Pulmonary artery endothelial cell (primary cell): ENCODE measurements around the gene PRAC1. TPM values are rescaled to one million over a fixed set of nuclear protein-coding genes. Genes with fewer than 3 reads are reported as not detected.
A peak's percentile ranks its signal among the peaks of the same experiment; 100 is the strongest.
"Not testable (repeated sequence)": the region's sequence is repeated elsewhere in the genome, so short reads cannot be mapped to it uniquely, and the experiment has no call there.

Source experiments
- DNase-seq: peaks from one replicate; pipeline ENCODE4 v3.0.0-alpha.2; 2011; ENCODE audit warnings: low read depth, low spot score
- total RNA-seq: library from RNA; depleted of rRNA; stranded (reverse); fragments of >200 nt; gene quantifications from 2 replicates; pipeline ENCODE4 v1.2.3, GENCODE V29; 2014

PRAC1 gene
- total RNA-seq, 1 donor from 2014 or later, result not detected

DNA sequence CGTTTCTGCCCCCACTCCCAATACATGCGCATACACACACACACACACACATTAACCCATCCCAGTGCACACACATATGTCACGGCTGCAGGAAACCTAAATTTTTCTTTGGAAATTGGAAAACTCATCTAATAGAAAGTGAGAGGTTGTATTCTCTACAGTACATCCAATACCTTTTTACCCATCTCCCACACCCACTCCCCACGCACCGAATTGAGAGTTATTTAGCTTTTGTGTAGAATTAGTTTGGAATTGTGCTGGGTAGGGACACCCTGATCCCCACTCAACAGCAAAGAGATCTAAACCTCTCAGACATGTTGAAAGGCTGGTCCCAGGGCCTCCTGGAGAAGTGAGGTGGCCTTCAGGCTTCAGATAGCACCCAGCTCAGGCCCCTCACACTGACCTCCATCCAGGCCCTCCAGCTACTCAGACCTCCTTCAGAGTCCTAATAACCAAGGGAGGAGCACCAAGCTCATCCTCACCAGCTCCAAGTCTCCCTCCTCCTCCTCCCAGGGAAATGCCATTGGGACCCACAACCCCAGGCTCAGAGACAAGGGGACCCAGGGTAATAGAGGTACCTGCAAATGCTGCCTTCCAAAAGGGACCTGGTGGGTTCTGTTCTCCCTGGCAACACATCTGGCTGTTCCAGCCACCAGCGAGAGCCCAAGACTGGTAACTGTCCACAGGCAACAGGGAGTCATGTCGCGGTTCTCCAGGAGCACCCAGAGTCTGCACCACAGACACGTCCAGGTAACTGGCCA, 5.3 kb upstream of the PRAC1 start:
- no peak for DNase-seq

DNA sequence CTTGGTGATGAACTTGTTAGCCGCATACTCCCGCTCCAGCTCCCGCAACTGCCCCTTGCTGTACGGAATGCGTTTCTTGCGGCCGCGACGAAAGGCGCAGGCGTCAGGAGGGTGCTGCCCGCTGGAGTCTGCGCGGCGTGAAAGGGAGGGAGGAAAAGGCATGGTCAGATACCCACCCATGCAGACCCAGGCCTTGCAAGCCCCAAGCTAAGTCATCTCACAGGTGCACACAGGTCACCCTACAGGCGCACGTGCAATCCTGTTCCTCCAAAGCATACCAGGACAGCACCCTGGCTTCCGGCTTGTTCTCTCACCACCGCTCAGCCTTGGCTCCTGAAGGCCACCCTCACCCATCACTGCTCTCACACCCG, 4.6 kb upstream of the PRAC1 start:
- no peak for DNase-seq

DNA sequence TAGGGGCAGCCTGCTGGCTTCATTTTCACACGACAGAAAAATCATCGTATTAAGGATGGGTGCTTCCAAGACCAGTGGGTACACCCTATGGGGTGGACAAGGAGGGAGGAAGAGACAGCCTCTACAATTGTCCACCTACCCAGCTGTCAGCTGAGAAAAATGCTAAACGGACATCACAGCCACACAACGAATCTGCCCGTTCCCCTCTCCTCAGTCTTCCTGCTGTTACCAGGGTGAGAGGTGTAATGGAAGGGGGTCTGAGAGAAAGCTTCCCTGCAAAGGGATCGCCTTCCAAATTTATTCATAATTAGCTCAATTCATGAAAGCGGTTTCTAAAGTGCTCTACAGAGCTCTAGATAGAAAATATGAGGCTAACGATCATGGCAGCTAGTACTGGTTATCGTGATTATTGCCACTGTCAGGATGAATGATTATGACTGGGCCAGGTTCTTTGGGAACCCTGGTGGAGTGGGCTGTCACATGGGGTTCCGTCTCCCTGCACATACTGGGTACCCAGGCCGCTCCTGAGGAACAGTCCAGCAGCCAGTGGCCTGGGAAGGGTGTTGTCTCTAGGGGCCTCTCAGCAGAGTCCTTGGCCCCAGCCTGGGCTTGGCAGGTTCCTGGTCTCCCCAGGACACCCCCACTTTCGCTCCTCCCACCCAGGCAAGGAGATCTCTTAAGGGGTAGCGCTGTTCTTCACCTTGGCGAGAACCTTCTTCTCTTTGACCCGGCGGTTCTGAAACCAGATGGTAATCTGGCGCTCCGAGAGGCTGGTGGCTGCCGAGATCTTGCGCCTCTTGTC, 4.0 kb upstream of the PRAC1 start:
- no peak for DNase-seq

- DNase-seq, result no peak
Measured at GRCh38 chr17:48725288-48726064, 3.2 kb upstream of the PRAC1 start.

GRCh38 chr17:48725004-48725287, 2.6 kb upstream of the PRAC1 start:
- no peak for DNase-seq

GRCh38 chr17:48724251-48725003, 2.1 kb upstream of the PRAC1 start:
- peak; percentile 27 for DNase-seq

DNA sequence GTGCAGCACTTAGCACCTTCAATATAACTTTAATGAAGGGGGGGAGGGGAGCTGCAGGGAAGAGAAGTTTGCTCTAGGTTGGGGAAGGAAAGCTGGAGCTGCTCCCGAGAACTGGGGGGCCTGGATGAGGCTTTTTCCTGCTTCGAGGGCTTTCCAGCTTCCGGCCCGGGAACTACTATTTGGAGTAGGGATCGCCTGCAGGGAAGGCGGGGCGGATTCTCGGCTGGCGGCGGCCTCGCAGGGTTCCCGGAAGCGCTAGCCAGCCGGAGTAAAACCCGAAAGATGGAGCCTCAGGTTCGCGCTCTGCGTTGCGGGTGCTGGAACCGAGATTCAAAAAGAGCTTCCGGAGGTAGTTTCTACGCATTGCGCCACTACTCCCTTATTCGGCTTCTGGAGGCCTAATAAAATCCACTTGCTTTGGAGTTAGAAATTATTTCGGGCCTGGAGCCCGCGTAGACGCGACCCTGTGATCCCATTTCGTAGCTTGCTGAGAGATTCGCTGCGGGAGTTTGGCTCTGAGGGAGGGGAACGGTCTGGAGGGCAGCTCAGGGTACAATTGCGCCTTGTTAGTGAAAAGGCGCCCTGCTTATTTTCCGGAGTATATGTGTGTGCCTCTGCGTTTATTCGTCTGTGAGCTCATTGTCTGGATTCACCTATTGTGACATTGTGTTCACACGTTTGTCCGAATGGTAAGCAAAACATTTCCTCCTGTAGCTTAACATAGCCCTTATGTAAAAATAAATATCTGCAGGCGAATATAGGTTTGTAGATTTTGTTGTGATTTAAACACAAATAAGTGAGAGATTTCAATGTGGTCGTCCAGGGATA, 1.3 kb upstream of the PRAC1 start:
- DNase-seq, result no peak

DNA sequence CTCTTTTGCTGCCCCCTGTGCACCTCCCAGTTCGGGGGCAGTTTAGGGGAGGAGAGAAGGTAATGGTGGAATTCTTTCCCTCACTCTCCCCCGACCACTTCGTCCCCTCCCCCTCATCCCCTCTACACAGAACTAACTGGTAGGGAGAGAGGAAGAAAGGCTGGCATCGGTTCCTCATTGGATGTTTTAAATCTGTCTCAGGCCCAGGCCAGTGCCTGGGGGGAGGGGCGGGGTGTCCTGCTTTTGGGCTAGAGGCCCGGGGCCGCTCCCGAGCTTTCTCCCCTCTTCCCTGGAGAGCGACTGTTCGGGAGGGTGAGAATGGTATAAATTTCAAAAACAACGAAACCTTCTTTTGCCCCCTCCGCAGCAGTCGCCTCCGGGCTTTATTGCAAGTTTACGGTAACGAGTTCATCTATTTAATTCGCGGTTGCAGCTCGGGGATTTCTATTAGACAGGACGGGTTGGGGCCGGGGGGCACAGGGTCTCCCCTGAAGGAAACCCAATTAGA, 651 bp upstream of the PRAC1 start, which contains the start of gene PRAC2:
Gene PRAC2, plus strand, starts transcription at position 271 of the 508 bp plus-strand sequence. CDS start 1,226 bp downstream, outside the sequence.
- no peak for DNase-seq

GRCh38 chr17:48721009-48721402, 1.3 kb downstream of the PRAC1 start:
- no peak for DNase-seq

DNA sequence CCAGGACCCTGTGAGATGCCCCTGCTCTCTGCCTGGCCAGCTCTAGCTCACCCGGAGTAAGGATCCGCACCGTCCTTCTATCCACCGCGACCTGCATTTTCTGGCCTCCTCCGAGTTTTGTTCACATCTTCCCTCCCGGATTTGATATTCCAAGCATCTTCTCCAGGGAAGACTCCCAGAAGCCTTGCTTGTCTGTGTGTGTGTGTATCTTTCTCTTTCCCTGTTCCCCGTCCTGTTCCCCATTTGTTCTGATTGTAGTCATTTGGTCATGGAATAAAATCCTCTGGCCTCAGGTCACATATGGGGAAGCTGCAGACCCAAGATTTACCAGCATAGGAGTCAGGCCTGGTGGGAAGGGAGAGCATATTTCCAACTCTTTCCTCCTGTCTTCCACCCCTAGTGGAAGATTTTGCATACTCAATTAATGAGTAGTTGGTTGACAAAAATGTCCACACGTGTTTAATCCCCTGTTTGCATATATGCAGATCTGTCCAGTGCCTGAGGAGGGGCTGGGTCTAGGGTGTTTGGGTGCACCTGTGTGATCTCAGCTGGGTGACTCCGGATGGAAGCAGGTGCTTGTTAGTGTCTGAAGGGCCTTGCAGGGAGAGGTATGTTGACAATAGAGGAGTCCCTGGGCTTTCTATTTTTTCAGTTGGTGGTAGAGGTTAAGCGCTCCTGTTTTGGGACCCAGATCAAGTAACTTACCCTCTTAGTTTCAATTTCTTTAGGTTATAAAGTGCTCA, 1.9 kb downstream of the PRAC1 start:
- DNase-seq, result no peak

DNA sequence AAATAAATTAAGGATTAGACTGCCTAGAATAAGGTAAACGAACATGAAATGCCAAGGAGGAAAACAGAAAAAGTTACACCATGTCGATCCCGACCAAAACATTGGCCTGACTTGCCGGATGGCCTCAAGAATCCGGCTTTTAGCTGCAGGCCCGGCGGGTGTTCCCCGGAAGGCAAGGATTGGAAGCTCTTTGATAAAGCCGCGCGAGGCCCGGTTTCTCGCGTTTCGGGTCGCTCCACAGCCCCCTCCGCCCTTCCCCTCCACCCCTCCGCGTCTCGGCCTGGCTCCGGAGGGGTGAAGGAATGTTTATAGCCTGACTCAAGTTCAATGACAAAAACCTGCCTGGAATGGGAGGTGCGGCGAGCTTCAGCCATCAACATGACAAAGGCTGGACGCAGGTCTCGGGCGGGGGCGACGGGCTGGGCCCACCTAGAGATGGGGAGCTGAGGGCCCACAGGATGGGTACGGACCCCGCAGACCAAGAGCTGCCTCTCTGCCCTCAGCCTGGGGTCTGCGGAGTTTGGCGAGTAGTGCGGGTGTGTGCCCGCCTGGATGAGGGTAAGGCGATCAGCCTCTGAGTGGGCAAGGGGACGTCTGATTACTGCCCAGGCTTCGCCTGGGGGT, 2.6 kb downstream of the PRAC1 start:
- no peak for DNase-seq

GRCh38 chr17:48718761-48719641, 3.3 kb downstream of the PRAC1 start:
- DNase-seq, result no peak

DNA sequence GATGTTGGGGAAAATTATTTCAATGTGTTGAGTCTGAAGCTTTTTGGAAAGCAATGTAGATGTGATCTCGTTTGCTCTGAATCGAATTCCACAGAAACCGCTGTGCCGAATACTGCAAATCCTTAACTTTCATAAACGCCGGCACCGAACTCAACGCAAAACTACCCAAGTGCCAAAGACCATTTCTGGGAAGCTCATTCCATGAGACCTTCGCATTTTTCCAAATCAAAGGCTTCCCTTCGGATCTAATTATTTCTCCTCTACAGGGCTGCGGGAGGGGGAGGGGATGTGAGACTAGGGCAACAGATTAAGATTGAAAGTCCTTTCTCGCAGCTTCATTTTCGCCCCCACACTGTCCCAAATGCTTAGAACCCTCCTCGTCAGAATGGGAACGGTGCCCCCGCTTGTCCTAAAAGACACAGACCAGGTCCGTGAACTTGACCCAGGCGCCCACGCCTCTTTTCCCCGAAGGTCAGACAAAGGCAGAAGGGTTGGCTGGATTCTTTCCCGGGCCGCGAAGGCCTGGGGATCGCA, 4.0 kb downstream of the PRAC1 start:
- DNase-seq, result no peak

DNA sequence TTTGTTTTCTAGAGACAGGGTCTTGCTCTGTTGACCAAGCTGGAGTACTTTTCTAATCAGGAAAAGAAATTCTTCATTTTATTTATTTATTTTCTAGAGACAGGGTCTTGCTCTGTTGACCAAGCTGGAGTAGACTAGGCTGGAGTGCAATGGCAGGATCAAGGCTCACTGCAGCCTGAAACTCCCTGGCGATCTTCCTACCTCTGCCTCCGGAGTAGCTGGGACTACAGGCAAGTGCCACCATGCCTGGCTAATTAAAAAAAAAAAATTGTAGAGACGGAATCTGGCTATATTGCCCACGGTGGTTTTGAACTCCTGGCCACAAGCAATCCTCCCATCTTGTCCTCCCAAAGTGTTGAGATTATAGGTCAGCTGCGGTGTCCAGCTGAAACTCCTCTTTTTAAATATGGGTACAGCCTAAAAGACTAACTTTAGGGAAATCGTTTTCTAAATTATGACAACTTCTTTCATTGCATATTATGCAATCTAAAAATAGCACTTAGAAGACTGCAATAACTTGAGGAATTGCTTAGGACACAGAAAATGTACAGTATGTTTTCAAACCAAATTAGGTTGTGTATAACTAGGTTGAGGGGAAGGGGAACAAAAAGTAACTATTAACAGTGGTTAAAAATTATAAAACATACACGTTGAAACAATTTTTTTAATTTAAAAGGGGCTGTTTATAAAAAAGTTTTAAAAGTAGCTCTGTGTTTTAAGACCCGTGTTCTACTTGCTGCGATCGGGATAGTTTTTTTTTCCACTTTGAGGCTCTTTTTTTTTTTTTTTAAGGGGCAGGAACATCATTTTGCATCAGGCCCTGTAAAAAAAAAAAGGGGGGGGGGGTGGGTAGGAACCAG, 4.7 kb downstream of the PRAC1 start:
- DNase-seq, result no peak

- not testable (repeated sequence) for DNase-seq
Measured at GRCh38 chr17:48716549-48716948, 5.8 kb downstream of the PRAC1 start.

- DNase-seq, result no peak
Measured at GRCh38 chr17:48715496-48716399, 6.6 kb downstream of the PRAC1 start.
